ENCODE results near the gene DNAH9.

Gene DNAH9

DNA sequence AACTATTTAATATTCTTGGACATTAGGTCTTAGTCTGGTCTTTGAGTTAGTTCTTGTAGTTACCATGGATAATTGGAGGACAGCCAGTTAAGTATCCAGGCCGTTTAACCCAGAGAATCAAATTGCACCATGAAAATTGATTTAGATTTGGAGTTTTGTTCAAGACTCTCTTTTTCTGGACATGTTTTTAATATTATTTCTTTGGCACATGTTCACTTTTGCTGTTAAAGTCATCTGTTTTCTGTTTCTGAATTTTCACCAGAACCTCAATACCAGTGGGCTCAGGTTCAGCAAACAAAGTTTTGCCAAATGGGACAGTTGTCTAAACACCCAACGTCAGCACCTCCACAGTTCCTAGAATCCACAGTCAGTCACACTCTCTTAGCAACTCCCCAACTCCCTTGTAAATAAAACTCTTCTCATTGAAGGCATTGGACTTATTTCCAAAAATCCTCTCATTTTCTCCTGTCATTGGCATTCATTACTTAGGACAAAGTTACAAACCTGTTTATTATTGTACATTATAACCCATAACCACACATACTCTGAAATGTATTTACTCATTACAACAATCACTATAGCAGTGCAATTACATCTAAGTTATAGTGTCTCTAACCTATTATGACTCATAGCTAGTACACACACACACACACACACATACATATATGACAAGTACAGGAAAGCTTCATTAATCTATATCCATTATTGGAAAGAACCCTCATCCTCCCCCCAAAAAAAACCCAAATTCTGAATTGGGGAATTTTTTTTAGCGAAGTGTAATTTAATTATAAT is 33.5 kb upstream of the DNAH9 start:
- Histone ChIP-seq H3K36me3 (ENCODE audit: insufficient read depth) (no peaks in the 10 kb centered on the region), H3K4me1 (ENCODE audit: low read depth, poor library complexity, severe bottlenecking) (no peaks in the 10 kb centered on the region), H3K79me2 (ENCODE audit: insufficient read depth, low read depth) (no peaks in the 10 kb centered on the region), H3K9ac (no peak overlapping the region), H3K4me2 (no peak overlapping the region), H4K20me1 (ENCODE audit: insufficient read depth) (no peaks in the 10 kb centered on the region), H3K4me3 (IDR thresholded peaks at IDR 0.05; ENCODE audit: insufficient read depth, low read depth, low read length) (no peak overlapping the region), H2AFZ (ENCODE audit: low read depth) (no peak overlapping the region), H3K27me3 (ENCODE audit: insufficient read depth, low read depth) (no peaks in the 10 kb centered on the region), H3K27ac (no peak overlapping the region)
- TF ChIP-seq, protein P1, sequence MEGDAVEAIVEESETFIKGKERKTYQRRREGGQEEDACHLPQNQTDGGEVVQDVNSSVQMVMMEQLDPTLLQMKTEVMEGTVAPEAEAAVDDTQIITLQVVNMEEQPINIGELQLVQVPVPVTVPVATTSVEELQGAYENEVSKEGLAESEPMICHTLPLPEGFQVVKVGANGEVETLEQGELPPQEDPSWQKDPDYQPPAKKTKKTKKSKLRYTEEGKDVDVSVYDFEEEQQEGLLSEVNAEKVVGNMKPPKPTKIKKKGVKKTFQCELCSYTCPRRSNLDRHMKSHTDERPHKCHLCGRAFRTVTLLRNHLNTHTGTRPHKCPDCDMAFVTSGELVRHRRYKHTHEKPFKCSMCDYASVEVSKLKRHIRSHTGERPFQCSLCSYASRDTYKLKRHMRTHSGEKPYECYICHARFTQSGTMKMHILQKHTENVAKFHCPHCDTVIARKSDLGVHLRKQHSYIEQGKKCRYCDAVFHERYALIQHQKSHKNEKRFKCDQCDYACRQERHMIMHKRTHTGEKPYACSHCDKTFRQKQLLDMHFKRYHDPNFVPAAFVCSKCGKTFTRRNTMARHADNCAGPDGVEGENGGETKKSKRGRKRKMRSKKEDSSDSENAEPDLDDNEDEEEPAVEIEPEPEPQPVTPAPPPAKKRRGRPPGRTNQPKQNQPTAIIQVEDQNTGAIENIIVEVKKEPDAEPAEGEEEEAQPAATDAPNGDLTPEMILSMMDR (conservative IDR thresholded peaks at IDR 0.05; ENCODE audit: low read depth, low read length), result no peak

DNA sequence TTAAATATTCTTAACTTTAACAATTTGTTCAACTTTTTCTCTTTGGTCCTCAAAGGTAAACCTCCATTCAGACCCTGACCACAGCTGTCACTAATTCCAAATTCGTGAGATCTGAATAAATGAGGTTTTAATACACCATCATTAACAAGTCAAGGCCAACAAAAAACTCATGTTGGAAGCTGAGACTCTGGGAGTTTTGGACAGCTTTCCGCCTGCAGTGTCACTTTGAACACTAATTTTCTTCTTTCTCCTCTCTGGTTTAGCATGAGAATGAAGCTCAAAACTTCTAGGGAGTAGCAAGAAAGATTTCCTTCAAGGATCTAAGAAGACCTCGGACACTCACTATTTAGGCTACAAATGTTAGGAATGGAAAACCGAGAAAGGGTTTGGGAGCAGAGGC is 32.7 kb upstream of the DNAH9 start:
- H4K20me1 ChIP-seq (ENCODE audit: insufficient read depth), result no peaks in the 10 kb centered on the region
- H3K79me2 ChIP-seq (ENCODE audit: insufficient read depth, low read depth), result no peaks in the 10 kb centered on the region
- TF ChIP-seq, protein P1 (conservative IDR thresholded peaks at IDR 0.05; ENCODE audit: low read depth, low read length), result no peak
- no peak overlapping the region for H3K27ac ChIP-seq
- no peaks in the 10 kb centered on the region for H3K4me1 ChIP-seq (ENCODE audit: low read depth, poor library complexity, severe bottlenecking)
- no peaks in the 10 kb centered on the region for H3K27me3 ChIP-seq (ENCODE audit: insufficient read depth, low read depth)
- no peak overlapping the region for H3K4me3 ChIP-seq (IDR thresholded peaks at IDR 0.05; ENCODE audit: insufficient read depth, low read depth, low read length)
- no peak overlapping the region for H2AFZ ChIP-seq (ENCODE audit: low read depth)
- H3K9ac ChIP-seq, result no peak overlapping the region
- no peaks in the 10 kb centered on the region for H3K36me3 ChIP-seq (ENCODE audit: insufficient read depth)
- no peak overlapping the region for H3K4me2 ChIP-seq

- no peaks in the 10 kb centered on the region for H3K4me1 ChIP-seq (ENCODE audit: low read depth, poor library complexity, severe bottlenecking)
- no peak overlapping the region for H3K27ac ChIP-seq
Measured at GRCh38 chr17:11578998-11579397, 19.3 kb upstream of the DNAH9 start.

DNA sequence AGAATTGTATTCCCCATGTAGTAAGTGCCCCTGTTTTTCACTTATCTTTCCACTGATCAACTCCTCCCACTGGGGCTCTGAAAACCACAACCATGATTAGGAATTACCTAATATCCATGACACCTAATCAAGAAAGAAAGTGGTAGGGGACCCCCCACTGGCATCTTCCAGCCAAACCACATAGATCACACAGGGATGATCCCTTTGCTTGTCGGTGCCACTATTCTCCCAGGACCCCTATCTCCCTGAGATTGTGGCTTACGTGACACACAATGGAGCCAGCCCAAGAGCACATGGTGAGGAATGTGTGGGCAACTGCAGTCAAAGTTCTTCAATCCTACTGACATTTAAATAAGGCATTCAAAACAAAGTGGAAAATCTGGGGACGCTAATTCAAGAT is 17.6 kb upstream of the DNAH9 start:
- TF ChIP-seq, protein P1 (conservative IDR thresholded peaks at IDR 0.05; ENCODE audit: low read depth, low read length), result no peak
- no peaks in the 10 kb centered on the region for H3K4me1 ChIP-seq (ENCODE audit: low read depth, poor library complexity, severe bottlenecking)
- H4K20me1 ChIP-seq (ENCODE audit: insufficient read depth), result no peaks in the 10 kb centered on the region
- no peak overlapping the region for H3K27ac ChIP-seq
- no peaks in the 10 kb centered on the region for H3K36me3 ChIP-seq (ENCODE audit: insufficient read depth)
- H3K9ac ChIP-seq, result no peak overlapping the region
- H3K79me2 ChIP-seq (ENCODE audit: insufficient read depth, low read depth), result no peaks in the 10 kb centered on the region
- no peak overlapping the region for H2AFZ ChIP-seq (ENCODE audit: low read depth)
- H3K27me3 ChIP-seq (ENCODE audit: insufficient read depth, low read depth), result no peaks in the 10 kb centered on the region
- no peak overlapping the region for H3K4me3 ChIP-seq (IDR thresholded peaks at IDR 0.05; ENCODE audit: insufficient read depth, low read depth, low read length)
- no peak overlapping the region for H3K4me2 ChIP-seq

More at GRCh38 chr17:11578998-11579397, 19.3 kb upstream of the DNAH9 start:
- H3K4me3 ChIP-seq (IDR thresholded peaks at IDR 0.05; ENCODE audit: insufficient read depth, low read depth, low read length), result no peak overlapping the region
- no peaks in the 10 kb centered on the region for H3K36me3 ChIP-seq (ENCODE audit: insufficient read depth)
- H2AFZ ChIP-seq (ENCODE audit: low read depth), result no peak overlapping the region
- no peaks in the 10 kb centered on the region for H3K27me3 ChIP-seq (ENCODE audit: insufficient read depth, low read depth)
- no peaks in the 10 kb centered on the region for H4K20me1 ChIP-seq (ENCODE audit: insufficient read depth)
- TF ChIP-seq, protein P1 (conservative IDR thresholded peaks at IDR 0.05; ENCODE audit: low read depth, low read length), result no peak
- no peaks in the 10 kb centered on the region for H3K79me2 ChIP-seq (ENCODE audit: insufficient read depth, low read depth)
- no peak overlapping the region for H3K4me2 ChIP-seq
- no peak overlapping the region for H3K9ac ChIP-seq

Measured in KMS-11 (cell line).